HCT116 (cell line): ENCODE data around the gene PICK1. TPM values are rescaled to one million over a fixed set of nuclear protein-coding genes. Genes with fewer than 3 reads are reported as not detected.

Experiments
- ATAC-seq: fragments of 200-7000 bp; cut with Tn5 transposase; 2 replicates; pipeline ENCODE4 v1.9.1; 2020; ENCODE audit warnings: mild to moderate bottlenecking, moderate library complexity
- BruUV-seq: library from RNA; stranded (reverse); fragments of 400-500 nt; replicated peaks from 2 replicates; lab custom pipeline; 2021; lab: Mats Ljungman, UMichigan
- CTCF ChIA-PET: fragments of 300-600 bp; sonication (Branson Sonifier 250); formaldehyde crosslinking; loops from one replicate; lab custom pipeline; 2021; ENCODE audit warnings: antibody characterized with exemption; lab: Charles Lee
- POLR2A ChIA-PET: fragments of 300-600, 350-600 bp; sonication (Branson Sonifier 250); formaldehyde crosslinking; loops from one replicate; lab custom pipeline; 2021; ENCODE audit warnings: antibody characterized with exemption; lab: Charles Lee
- RAD21 ChIA-PET, 2 experiments: fragments of 300-600 bp; sonication (Branson Sonifier 250); formaldehyde crosslinking; loops; one replicate each; lab custom pipeline; 2023; ENCODE audit warnings: low total read pairs in 2 of 2; ENCODE audit not compliant: uncharacterized antibody in 2 of 2, unreplicated experiment in 2 of 2, low non-redundant PET in 1 of 2; lab: Charles Lee
- DNase-seq: peaks from one replicate; pipeline ENCODE4 v3.0.0-alpha.2; 2010; ENCODE audit warnings: low read depth, low spot score
- H2AFZ ChIP-seq: fragments of 200-600 bp; shearing (Covaris generic), sonication (generic); 2 replicates; pipeline ENCODE4 v1.6.1; 2017; ENCODE audit warnings: low read depth, mixed run types, mixed read lengths, antibody characterized with exemption, low read length; ENCODE audit not compliant: poor library complexity, severe bottlenecking
- H3K27ac ChIP-seq: 2 replicates; pipeline ENCODE4 v1.5.1; 2012; ENCODE audit warnings: low read depth, low read length
- H3K27me3 ChIP-seq: fragments of 200-600 bp; sonication (generic); 2 replicates; pipeline ENCODE4 v1.6.1; 2016; ENCODE audit warnings: mixed run types, low read length, mixed read lengths; ENCODE audit not compliant: insufficient read depth
- H3K36me3 ChIP-seq, 2 experiments: fragments of 200-500 bp in 1 of 2; fragments of 200-600 bp in 1 of 2; sonication (Bioruptor generic) in 1 of 2; sonication (generic) in 1 of 2; 2 replicates each; pipeline versions ENCODE4 v1.5.1 to v1.6.1; 2014 to 2016; ENCODE audit warnings: low read length in 2 of 2, inconsistent platforms in 1 of 2, mixed read lengths in 1 of 2, mixed run types in 1 of 2; ENCODE audit not compliant: insufficient read depth in 2 of 2, control insufficient read depth in 1 of 2
- H3K4me1 ChIP-seq, 2 experiments: fragments of 200-600 bp in 1 of 2; sonication (generic) in 1 of 2; 2 replicates each; pipeline versions ENCODE4 v1.5.1 to v1.6.1; 2012 to 2017; ENCODE audit warnings: low read length in 2 of 2, inconsistent platforms in 1 of 2, mild to moderate bottlenecking in 1 of 2, mixed read lengths in 1 of 2, mixed run types in 1 of 2, moderate library complexity in 1 of 2; ENCODE audit not compliant: insufficient read depth in 2 of 2, control insufficient read depth in 1 of 2
- H3K4me2 ChIP-seq: fragments of 200-600 bp; sonication (generic); 2 replicates; pipeline ENCODE4 v1.6.1; 2017; ENCODE audit warnings: mixed run types, low read length, mixed read lengths
- H3K4me3 ChIP-seq, 2 experiments: fragments of 200-600 bp in 1 of 2; sonication (generic) in 1 of 2; replicated peaks in 1 of 2; 2 replicates each; pipeline ENCODE4 v1.5.1; 2011 to 2016; ENCODE audit warnings: low read length in 2 of 2, control low read depth in 1 of 2, low read depth in 1 of 2, mild to moderate bottlenecking in 1 of 2, mixed read lengths in 1 of 2, mixed run types in 1 of 2
- H3K79me2 ChIP-seq: fragments of 200-600 bp; sonication (generic); 2 replicates; pipeline ENCODE4 v1.6.1; 2017; ENCODE audit warnings: mild to moderate bottlenecking, mixed run types, low read length, moderate library complexity, mixed read lengths; ENCODE audit not compliant: insufficient read depth
- H3K9ac ChIP-seq: fragments of 200-600 bp; sonication (generic); 2 replicates; pipeline ENCODE4 v1.6.1; 2016; ENCODE audit warnings: low read length, mixed read lengths
- H3K9me2 ChIP-seq: fragments of 200-600 bp; sonication (generic), shearing (Covaris generic); 2 replicates; pipeline ENCODE4 v1.6.1; 2017; ENCODE audit warnings: mixed run types, mild to moderate bottlenecking, moderate library complexity; ENCODE audit not compliant: insufficient read depth
- H3K9me3 ChIP-seq, 2 experiments: fragments of 200-500 bp in 1 of 2; fragments of 200-600 bp in 1 of 2; sonication (Bioruptor generic) in 1 of 2; sonication (generic) in 1 of 2; 2 replicates each; pipeline ENCODE4 v1.6.1; 2014 to 2017; ENCODE audit warnings: low read length in 2 of 2, mixed read lengths in 2 of 2, inconsistent platforms in 1 of 2, low read depth in 1 of 2, mild to moderate bottlenecking in 1 of 2, mixed run types in 1 of 2, moderate library complexity in 1 of 2; ENCODE audit not compliant: control insufficient read depth in 1 of 2, insufficient read depth in 1 of 2
- H4K20me1 ChIP-seq: fragments of 200-600 bp; sonication (generic), shearing (Covaris generic); 2 replicates; pipeline ENCODE4 v1.6.1; 2017; ENCODE audit warnings: mixed run types, mild to moderate bottlenecking, moderate library complexity; ENCODE audit not compliant: insufficient read depth
- CEBPB ChIP-seq: IDR thresholded peaks from 2 replicates; pipeline ENCODE4 v1.6.1; 2012; ENCODE audit warnings: low read depth
- EGR1 ChIP-seq: IDR thresholded peaks from 2 replicates; pipeline ENCODE4 v1.6.1; 2012; ENCODE audit warnings: low read depth
- EZH2 ChIP-seq: fragments of 200-600 bp; sonication (generic); IDR thresholded peaks from 2 replicates; pipeline ENCODE4 v1.6.1; 2017; ENCODE audit warnings: antibody characterized with exemption, mixed run types
- EZH2phosphoT487 ChIP-seq: fragments of 200-600 bp; IDR thresholded peaks from 2 replicates; pipeline ENCODE4 v1.6.1; 2018; ENCODE audit warnings: antibody characterized with exemption, borderline replicate concordance
- FOSL1 ChIP-seq: IDR thresholded peaks from 2 replicates; pipeline ENCODE4 v1.6.1; 2012; ENCODE audit warnings: low read depth
- REST ChIP-seq: IDR thresholded peaks from 2 replicates; pipeline ENCODE4 v1.6.1; 2012; ENCODE audit warnings: low read depth
- SRF ChIP-seq: IDR thresholded peaks from 2 replicates; pipeline ENCODE4 v1.6.1; 2012; ENCODE audit warnings: low read depth
- TCF7L2 ChIP-seq: IDR thresholded peaks from 2 replicates; pipeline ENCODE4 v1.7.0; 2011; ENCODE audit warnings: borderline replicate concordance, inconsistent platforms; ENCODE audit not compliant: insufficient read depth, insufficient read length; ENCODE audit errors: extremely low read depth
- ZNF274 ChIP-seq: fragments of 200-500 bp; sonication (Bioruptor generic); IDR thresholded peaks from 2 replicates; pipeline ENCODE4 v1.6.1; 2014; ENCODE audit warnings: mild to moderate bottlenecking, low read depth, low read length, inconsistent platforms
- intact Hi-C: fragments of 100-400 bp; cut with micrococcal nuclease; formaldehyde crosslinking; loops from 2 replicates; pipeline ENCODE4 v1.10.0; 2022
- total RNA-seq: library from RNA; stranded (reverse); gene quantifications from one replicate; pipeline ENCODE4 v1.2.1, GENCODE V29; 2021; ENCODE audit not compliant: unreplicated experiment
- TF ChIP-seq, protein P1 (sequence below), 3 experiments: fragments of 200-600 bp in 1 of 3; sonication (generic) in 1 of 3; IDR thresholded peaks in 2 of 3; conservative IDR thresholded peaks in 1 of 3; 2 replicates each; pipeline ENCODE4 v1.5.1; 2012 to 2017; ENCODE audit warnings: low read depth in 2 of 3, low read length in 2 of 3, antibody characterized with exemption in 1 of 3, borderline replicate concordance in 1 of 3, control low read depth in 1 of 3, mild to moderate bottlenecking in 1 of 3, mixed read lengths in 1 of 3, mixed run types in 1 of 3, moderate library complexity in 1 of 3; ENCODE audit not compliant: insufficient read depth in 1 of 3
- TF ChIP-seq, protein P2 (sequence below): IDR thresholded peaks from 2 replicates; pipeline ENCODE4 v1.6.1; 2012

PICK1 gene
- total RNA-seq, 1 experiment from 2014 or later, result 40.0 TPM

DNA sequence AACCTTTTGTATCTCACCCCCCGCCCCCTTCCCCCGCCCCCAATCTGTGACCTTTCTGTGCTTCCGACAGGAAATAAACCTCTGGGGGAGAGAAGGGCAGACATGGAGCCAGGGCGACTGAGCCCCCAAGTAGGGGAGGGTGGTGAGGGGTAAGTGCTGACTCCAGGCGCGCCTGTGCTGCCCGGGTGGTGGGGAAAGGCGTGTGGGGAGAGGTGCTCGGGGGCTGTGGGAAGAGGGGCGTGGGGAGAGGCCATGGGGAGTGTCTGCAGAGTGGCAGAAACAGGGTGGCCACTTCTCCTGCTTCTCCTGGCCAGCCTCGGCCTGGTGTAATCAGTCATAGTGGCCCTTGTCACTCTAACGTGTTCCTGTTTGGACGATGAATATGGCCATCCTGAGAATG, 18.8 kb downstream of the PICK1 start:
- Histone ChIP-seq H2AFZ (no peak overlapping the region), H3K36me3 (peaks cover 3 to 19% of the 10 kb centered on the region in 2 experiments; a peak in 2 of 4 replicates)
- TF ChIP-seq, protein P1, sequence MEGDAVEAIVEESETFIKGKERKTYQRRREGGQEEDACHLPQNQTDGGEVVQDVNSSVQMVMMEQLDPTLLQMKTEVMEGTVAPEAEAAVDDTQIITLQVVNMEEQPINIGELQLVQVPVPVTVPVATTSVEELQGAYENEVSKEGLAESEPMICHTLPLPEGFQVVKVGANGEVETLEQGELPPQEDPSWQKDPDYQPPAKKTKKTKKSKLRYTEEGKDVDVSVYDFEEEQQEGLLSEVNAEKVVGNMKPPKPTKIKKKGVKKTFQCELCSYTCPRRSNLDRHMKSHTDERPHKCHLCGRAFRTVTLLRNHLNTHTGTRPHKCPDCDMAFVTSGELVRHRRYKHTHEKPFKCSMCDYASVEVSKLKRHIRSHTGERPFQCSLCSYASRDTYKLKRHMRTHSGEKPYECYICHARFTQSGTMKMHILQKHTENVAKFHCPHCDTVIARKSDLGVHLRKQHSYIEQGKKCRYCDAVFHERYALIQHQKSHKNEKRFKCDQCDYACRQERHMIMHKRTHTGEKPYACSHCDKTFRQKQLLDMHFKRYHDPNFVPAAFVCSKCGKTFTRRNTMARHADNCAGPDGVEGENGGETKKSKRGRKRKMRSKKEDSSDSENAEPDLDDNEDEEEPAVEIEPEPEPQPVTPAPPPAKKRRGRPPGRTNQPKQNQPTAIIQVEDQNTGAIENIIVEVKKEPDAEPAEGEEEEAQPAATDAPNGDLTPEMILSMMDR (IDR thresholded peaks at IDR 0.05 in 2 of 3, conservative IDR thresholded peaks at IDR 0.05 in 1 of 3; ENCODE audit: borderline replicate concordance in 1 of 3, insufficient read depth in 1 of 3, low read depth in 2 of 3, low read length in 2 of 3), result no peak
- no peak for TF ChIP-seq REST
- TF ChIP-seq, all 23 proteins: peak for 0
- H3K9me2 ChIP-seq, result no peaks in the 10 kb centered on the region
- RAD21 ChIA-PET, result no interaction called here
- no TSS peak for BruUV-seq
- no peak overlapping the region for H3K4me3 ChIP-seq
- intact Hi-C loops, result no loop called here
- no peaks in the 10 kb centered on the region for H3K27me3 ChIP-seq
- H3K9me3 ChIP-seq, result no peaks in the 10 kb centered on the region
- H3K9ac ChIP-seq, result no peak overlapping the region
- ATAC-seq (no peak), DNase-seq (no peak)
- no peaks in the 10 kb centered on the region for H3K4me1 ChIP-seq
- CTCF ChIA-PET, result no interaction called here
- POLR2A ChIA-PET, result no interaction called here
- no peaks in the 10 kb centered on the region for H3K79me2 ChIP-seq
- H4K20me1 ChIP-seq, result no peaks in the 10 kb centered on the region
- H3K4me2 ChIP-seq, result no peak overlapping the region
- H3K27ac ChIP-seq, result no peak overlapping the region

- RAD21 ChIA-PET, result no interaction called here
- H3K79me2 ChIP-seq, result no peaks in the 10 kb centered on the region
- H4K20me1 ChIP-seq, result no peaks in the 10 kb centered on the region
- H3K9ac ChIP-seq, result no peak overlapping the region
- DNase-seq (no peak), ATAC-seq (no peak)
- intact Hi-C loops, result no loop called here
- no TSS peak for BruUV-seq
- H3K27me3 ChIP-seq, result no peaks in the 10 kb centered on the region
- H3K9me2 ChIP-seq, result no peaks in the 10 kb centered on the region
- CTCF ChIA-PET, result no interaction called here
- H2AFZ ChIP-seq, result no peak overlapping the region
- H3K27ac ChIP-seq, result no peak overlapping the region
- no peak overlapping the region for H3K4me2 ChIP-seq
- POLR2A ChIA-PET, result no interaction called here
- peaks cover 3 to 19% of the 10 kb centered on the region in 2 experiments; a peak in 2 of 4 replicates for H3K36me3 ChIP-seq
- no peak overlapping the region for H3K4me3 ChIP-seq
- H3K9me3 ChIP-seq, result no peaks in the 10 kb centered on the region
- H3K4me1 ChIP-seq, result no peaks in the 10 kb centered on the region
- TF ChIP-seq EZH2phosphoT487 (no peak), CEBPB (no peak), SRF (no peak), EGR1 (no peak), FOSL1 (no peak), EZH2 (no peak), ZNF274 (no peak), TCF7L2 (no peak)
- TF ChIP-seq, protein P2, sequence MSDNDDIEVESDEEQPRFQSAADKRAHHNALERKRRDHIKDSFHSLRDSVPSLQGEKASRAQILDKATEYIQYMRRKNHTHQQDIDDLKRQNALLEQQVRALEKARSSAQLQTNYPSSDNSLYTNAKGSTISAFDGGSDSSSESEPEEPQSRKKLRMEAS, result no peak
- TF ChIP-seq, protein P1 (IDR thresholded peaks at IDR 0.05 in 2 of 3, conservative IDR thresholded peaks at IDR 0.05 in 1 of 3; ENCODE audit: borderline replicate concordance in 1 of 3, insufficient read depth in 1 of 3, low read depth in 2 of 3, low read length in 2 of 3), result no peak
Measured at GRCh38 chr22:38077096-38077495, 19.9 kb downstream of the PICK1 start.
